ENCODE results near the gene SLC9A3. TPM values are rescaled to one million over a fixed set of nuclear protein-coding genes. Genes with fewer than 3 reads are reported as not detected.

Gene SLC9A3
- total RNA-seq, 1 experiment from 2014 or later, result 1.9 TPM

DNA sequence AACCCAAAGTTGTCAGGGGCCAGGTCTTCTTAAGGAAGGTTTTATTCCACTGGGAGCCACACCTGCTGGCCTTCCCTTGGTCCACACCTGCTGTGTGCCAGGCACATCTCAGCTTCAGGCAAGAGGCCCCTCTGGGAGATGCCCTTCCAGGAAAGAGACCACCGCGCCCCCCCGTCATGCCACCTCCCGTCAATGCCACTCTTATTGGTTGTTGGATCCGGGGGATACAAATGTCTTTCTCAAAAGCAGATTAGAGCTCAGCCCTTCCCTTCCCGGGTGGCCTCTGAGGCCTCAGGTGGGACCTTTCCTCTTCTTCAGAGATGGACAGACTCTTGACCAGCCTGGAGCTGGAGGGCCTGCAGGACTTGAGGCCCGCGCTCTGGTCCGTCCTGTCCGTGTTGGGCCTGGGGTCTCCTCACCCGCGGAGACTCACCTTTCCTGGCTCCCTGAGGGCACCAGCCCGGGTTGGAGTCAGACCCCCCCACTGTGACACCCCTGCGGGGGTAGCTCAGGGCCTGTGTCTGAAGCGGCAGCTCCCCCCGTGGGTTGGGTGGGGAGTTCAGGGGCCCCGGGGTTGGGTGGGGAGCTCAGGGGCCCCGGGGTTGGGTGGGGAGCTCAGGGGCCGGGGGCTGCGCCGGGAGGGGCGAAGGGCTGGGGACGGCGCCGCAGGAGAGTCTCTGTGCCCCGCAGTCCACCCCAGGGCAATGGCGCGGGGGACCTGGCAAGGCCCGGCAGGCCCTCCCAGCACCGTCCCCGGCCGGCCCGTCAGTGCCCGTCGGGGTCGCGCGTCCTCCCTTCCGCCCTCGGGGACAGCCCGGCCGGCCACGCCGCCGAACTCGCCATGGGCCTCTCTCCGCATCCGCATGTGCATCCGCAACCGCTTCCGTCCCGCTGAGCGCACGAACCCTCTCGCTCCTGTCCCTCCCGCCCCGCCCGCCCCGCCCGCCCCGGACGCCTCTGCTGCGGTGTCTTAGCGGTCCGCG lies 3.7 kb upstream of the SLC9A3 start:
- Histone ChIP-seq H3K9me3 (ENCODE audit: low read depth, low read length, poor library complexity, severe bottlenecking) (no peaks in the 10 kb centered on the region), H3K36me3 (ENCODE audit: insufficient read depth, low read length, poor library complexity, severe bottlenecking) (no peaks in the 10 kb centered on the region), H3K27me3 (replicated peaks; ENCODE audit: insufficient read depth, low read depth, low read length, poor library complexity) (peaks cover 92% of the 10 kb centered on the region), H3K4me3 (ENCODE audit: low read depth, low read length, poor library complexity, severe bottlenecking) (no peak overlapping the region), H3K4me1 (ENCODE audit: insufficient read depth, low read length, poor library complexity, severe bottlenecking) (peaks cover 10% of the 10 kb centered on the region), H3K27ac (ENCODE audit: low read depth, low read length, poor library complexity, severe bottlenecking) (no peak overlapping the region)
- BruUV-seq (replicated peaks), result no TSS peak
- intact Hi-C loops (cut with micrococcal nuclease; ENCODE audit: unreplicated experiment), result no loop called here
- POLR2A ChIA-PET (ENCODE audit: low non-redundant PET), result no interaction called here
- CTCF ChIA-PET, result no interaction called here
- DNase-seq (ENCODE audit: low spot score), result no peak
- no peak for TF ChIP-seq EZH2 (IDR thresholded peaks at IDR 0.05; ENCODE audit: borderline replicate concordance, low read depth, low read length, poor library complexity, severe bottlenecking)
- TF ChIP-seq, protein P1, sequence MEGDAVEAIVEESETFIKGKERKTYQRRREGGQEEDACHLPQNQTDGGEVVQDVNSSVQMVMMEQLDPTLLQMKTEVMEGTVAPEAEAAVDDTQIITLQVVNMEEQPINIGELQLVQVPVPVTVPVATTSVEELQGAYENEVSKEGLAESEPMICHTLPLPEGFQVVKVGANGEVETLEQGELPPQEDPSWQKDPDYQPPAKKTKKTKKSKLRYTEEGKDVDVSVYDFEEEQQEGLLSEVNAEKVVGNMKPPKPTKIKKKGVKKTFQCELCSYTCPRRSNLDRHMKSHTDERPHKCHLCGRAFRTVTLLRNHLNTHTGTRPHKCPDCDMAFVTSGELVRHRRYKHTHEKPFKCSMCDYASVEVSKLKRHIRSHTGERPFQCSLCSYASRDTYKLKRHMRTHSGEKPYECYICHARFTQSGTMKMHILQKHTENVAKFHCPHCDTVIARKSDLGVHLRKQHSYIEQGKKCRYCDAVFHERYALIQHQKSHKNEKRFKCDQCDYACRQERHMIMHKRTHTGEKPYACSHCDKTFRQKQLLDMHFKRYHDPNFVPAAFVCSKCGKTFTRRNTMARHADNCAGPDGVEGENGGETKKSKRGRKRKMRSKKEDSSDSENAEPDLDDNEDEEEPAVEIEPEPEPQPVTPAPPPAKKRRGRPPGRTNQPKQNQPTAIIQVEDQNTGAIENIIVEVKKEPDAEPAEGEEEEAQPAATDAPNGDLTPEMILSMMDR (conservative IDR thresholded peaks at IDR 0.05; ENCODE audit: low read depth, low read length), result no peak

GRCh38 chr5:526456-527088 lies 2.3 kb upstream of the SLC9A3 start:
- BruUV-seq (replicated peaks), result no TSS peak
- no peaks in the 10 kb centered on the region for H3K9me3 ChIP-seq (ENCODE audit: low read depth, low read length, poor library complexity, severe bottlenecking)
- no peak for DNase-seq (ENCODE audit: low spot score)
- no peak overlapping the region for H3K4me3 ChIP-seq (ENCODE audit: low read depth, low read length, poor library complexity, severe bottlenecking)
- no peak overlapping the region for H3K27ac ChIP-seq (ENCODE audit: low read depth, low read length, poor library complexity, severe bottlenecking)
- ChIA-PET POLR2A (ENCODE audit: low non-redundant PET) (no interaction called here), CTCF (no interaction called here)
- TF ChIP-seq, protein P1 (conservative IDR thresholded peaks at IDR 0.05; ENCODE audit: low read depth, low read length), result no peak
- TF ChIP-seq EZH2 (IDR thresholded peaks at IDR 0.05; ENCODE audit: borderline replicate concordance, low read depth, low read length, poor library complexity, severe bottlenecking), result no peak
- no peaks in the 10 kb centered on the region for H3K36me3 ChIP-seq (ENCODE audit: insufficient read depth, low read length, poor library complexity, severe bottlenecking)
- peaks cover 10% of the 10 kb centered on the region for H3K4me1 ChIP-seq (ENCODE audit: insufficient read depth, low read length, poor library complexity, severe bottlenecking)
- peaks cover 97% of the 10 kb centered on the region for H3K27me3 ChIP-seq (replicated peaks; ENCODE audit: insufficient read depth, low read depth, low read length, poor library complexity)
- intact Hi-C loops (cut with micrococcal nuclease; ENCODE audit: unreplicated experiment), result no loop called here

DNA sequence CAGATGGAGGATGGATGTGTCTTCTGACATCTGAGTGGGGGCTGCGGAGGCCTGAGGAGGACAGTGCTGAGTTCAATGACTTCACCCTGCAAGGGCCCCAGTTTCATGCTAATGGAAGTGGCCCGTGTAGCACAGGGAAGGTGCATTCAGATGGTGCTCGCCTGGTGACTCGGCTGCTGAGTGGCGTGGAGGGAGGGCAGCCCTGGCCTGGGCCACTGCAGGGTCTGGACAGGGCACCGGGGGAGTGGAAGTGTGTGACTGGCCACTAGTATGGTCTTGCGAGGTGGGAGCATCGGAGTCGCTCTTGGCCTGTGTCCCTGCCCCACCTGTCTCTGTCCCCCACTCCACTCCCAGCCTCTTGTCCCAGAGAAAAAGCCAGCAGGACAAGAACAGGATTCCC lies 1.7 kb upstream of the SLC9A3 start:
- peaks cover 10% of the 10 kb centered on the region for H3K4me1 ChIP-seq (ENCODE audit: insufficient read depth, low read length, poor library complexity, severe bottlenecking)
- no peak overlapping the region for H3K4me3 ChIP-seq (ENCODE audit: low read depth, low read length, poor library complexity, severe bottlenecking)
- no peak for TF ChIP-seq EZH2 (IDR thresholded peaks at IDR 0.05; ENCODE audit: borderline replicate concordance, low read depth, low read length, poor library complexity, severe bottlenecking)
- TF ChIP-seq, protein P1 (conservative IDR thresholded peaks at IDR 0.05; ENCODE audit: low read depth, low read length), result no peak
- H3K27ac ChIP-seq (ENCODE audit: low read depth, low read length, poor library complexity, severe bottlenecking), result no peak overlapping the region
- H3K9me3 ChIP-seq (ENCODE audit: low read depth, low read length, poor library complexity, severe bottlenecking), result no peaks in the 10 kb centered on the region
- BruUV-seq (replicated peaks), result no TSS peak
- no peaks in the 10 kb centered on the region for H3K36me3 ChIP-seq (ENCODE audit: insufficient read depth, low read length, poor library complexity, severe bottlenecking)
- DNase-seq (ENCODE audit: low spot score), result no peak
- intact Hi-C loops (cut with micrococcal nuclease; ENCODE audit: unreplicated experiment), result no loop called here
- ChIA-PET CTCF (interaction anchor here (0.7 kb wide), 1 partner anchor 174 kb away, joined by 4 read pairs; no protein-coding TSS in a partner anchor), POLR2A (ENCODE audit: low non-redundant PET) (no interaction called here)
- peaks cover 95% of the 10 kb centered on the region for H3K27me3 ChIP-seq (replicated peaks; ENCODE audit: insufficient read depth, low read depth, low read length, poor library complexity)

Data from A673 (cell line).